ENCODE measurements around the gene CYB561. TPM values are rescaled to one million over a fixed set of nuclear protein-coding genes. Genes with fewer than 3 reads are reported as not detected.

The CYB561 gene
- 13.2 TPM for polyA plus RNA-seq (2013, experiment 1 of 2)
- polyA plus RNA-seq (2013, experiment 2 of 2) = 12.5 TPM

DNA sequence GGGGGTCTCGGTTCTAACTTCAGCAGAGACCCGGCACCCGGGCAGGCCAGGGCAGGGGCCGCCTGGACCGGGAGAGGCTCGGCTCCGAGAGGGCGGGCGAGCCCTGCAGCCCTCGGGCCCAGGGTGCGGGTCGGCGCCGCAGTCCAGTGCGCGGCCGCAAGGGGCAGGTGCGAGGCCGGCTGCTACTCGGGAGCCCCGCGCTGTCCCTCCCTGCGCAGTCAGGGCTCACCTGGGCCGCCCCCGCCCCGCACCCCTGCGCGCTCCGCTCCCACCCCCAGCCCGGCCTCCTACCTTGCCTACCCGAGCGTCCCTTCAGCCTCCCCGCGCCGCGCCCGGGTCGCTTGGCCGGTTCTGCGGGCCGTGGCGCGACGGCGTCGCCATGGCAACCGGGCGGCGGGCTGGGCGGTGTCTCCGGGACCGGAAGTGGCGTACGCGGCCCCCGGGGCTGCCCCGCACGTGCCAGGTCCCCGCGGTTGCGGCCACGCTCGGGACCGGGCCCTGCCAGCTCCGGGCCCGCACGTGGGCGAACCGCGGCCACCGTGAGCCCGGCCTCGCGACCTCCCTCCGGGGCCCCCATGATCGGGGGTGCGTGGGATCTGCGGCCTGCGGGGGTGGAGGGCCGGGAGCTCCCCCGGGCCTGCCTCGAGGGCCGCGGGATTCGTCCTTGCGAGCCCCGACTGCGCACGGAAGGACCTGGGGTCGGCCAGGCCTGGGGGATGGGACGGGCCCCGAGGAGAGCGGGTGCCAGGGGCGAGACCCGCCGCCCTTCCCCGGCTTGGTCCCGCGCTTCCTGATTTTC, at the start of gene CYB561:
CYB561 (minus strand) TSS at position 353 of the 799 bp plus-strand sequence. CDS start 8,759 bp downstream, outside the sequence.
- peak within 1 kb of the TSS; percentile 75; the same call in 1 of the 2 replicates for H3K27ac ChIP-seq (ENCODE audit: low read depth, low read length)
- peaks cover 17% of the 10 kb centered on the region for H3K27me3 ChIP-seq (ENCODE audit: insufficient read depth, low read length)
- no peaks in the 10 kb centered on the region for H3K9me3 ChIP-seq (ENCODE audit: insufficient read depth, low read depth, low read length)
- no peaks in the 10 kb centered on the region for H3K36me3 ChIP-seq (ENCODE audit: insufficient read depth, low read length)
- H3K4me1 ChIP-seq (ENCODE audit: insufficient read depth, low read length) = peaks cover 9% of the 10 kb centered on the region; the same call in 1 of the 2 replicates
- WGBS = 1% methylated on average over 99 of the region's 99 CpGs
- peak within 1 kb of the TSS; percentile 79 for H3K9ac ChIP-seq (ENCODE audit: low read depth, low read length)
- peak within 1 kb of the TSS; percentile 62 for H3K4me3 ChIP-seq (ENCODE audit: low read length)

DNA sequence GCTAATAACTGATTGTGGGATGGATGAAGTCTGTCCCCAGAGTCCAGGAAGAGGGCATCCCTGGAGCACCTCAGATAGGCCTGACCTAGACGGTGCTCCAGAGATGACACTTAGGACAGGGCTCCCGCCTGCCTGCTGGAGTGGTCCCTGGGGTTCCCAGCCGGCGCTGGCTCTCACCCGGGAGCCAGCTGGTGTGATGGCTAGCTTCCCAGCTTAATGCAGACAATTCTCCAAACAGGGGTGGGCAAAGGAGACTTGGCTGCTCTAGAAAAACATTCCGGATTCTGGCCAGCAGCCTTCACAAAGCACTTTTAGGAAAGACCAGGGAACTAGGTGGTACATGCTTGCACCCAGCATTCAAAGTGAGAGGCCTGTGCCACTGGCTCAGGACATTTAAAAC, 49.4 kb upstream of the CYB561 start:
- Histone ChIP-seq H3K9ac (ENCODE audit: low read depth, low read length) (no peak overlapping the region), H3K27ac (ENCODE audit: low read depth, low read length) (no peak overlapping the region), H3K27me3 (ENCODE audit: insufficient read depth, low read length) (no peaks in the 10 kb centered on the region), H3K36me3 (ENCODE audit: insufficient read depth, low read length) (no peaks in the 10 kb centered on the region), H3K9me3 (ENCODE audit: insufficient read depth, low read depth, low read length) (no peaks in the 10 kb centered on the region), H3K4me3 (ENCODE audit: low read length) (no peak overlapping the region), H3K4me1 (ENCODE audit: insufficient read depth, low read length) (no peaks in the 10 kb centered on the region)
- 94% methylated on average over 6 of the region's 6 CpGs for WGBS

DNA sequence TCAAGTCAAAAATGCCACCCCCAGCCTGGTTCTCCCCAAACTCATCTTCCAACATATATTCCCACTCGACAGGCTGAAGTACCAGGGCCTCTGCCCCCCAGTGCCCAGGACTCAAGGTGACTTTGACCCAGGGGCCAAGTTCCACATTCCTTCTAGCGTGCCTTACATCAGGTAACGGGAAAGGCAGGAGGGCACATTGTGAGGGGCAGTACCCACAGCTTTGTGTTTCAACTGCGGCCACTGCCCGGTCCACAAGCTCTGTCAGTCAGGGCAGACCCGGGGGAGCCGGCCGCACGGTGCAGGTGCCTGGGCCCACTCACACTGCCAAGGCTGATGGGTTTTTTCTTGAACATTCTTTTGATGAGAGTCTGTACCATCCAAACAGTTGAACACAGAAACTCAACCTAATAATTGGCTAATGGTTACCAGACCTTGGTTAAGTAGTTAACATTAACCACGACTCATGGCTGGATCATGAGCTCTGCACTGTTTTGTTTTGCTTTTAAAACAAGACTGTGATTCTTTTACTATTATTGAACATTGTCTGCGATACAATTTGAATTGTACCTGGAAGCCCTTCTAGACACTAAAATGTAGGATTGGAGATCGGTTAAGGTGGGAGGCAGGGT, 48.3 kb upstream of the CYB561 start:
- 91% methylated on average over 12 of the region's 12 CpGs for WGBS
- no peaks in the 10 kb centered on the region for H3K36me3 ChIP-seq (ENCODE audit: insufficient read depth, low read length)
- H3K9ac ChIP-seq (ENCODE audit: low read depth, low read length) = no peak overlapping the region
- no peaks in the 10 kb centered on the region for H3K4me1 ChIP-seq (ENCODE audit: insufficient read depth, low read length)
- H3K27me3 ChIP-seq (ENCODE audit: insufficient read depth, low read length) = no peaks in the 10 kb centered on the region
- no peaks in the 10 kb centered on the region for H3K9me3 ChIP-seq (ENCODE audit: insufficient read depth, low read depth, low read length)
- H3K4me3 ChIP-seq (ENCODE audit: low read length) = no peak overlapping the region
- no peak overlapping the region for H3K27ac ChIP-seq (ENCODE audit: low read depth, low read length)

- 94% methylated on average over 9 of the region's 9 CpGs for WGBS
- Histone ChIP-seq H3K36me3 (ENCODE audit: insufficient read depth, low read length) (no peaks in the 10 kb centered on the region), H3K4me1 (ENCODE audit: insufficient read depth, low read length) (no peaks in the 10 kb centered on the region), H3K27ac (ENCODE audit: low read depth, low read length) (no peak overlapping the region), H3K9me3 (ENCODE audit: insufficient read depth, low read depth, low read length) (no peaks in the 10 kb centered on the region), H3K4me3 (ENCODE audit: low read length) (no peak overlapping the region), H3K27me3 (ENCODE audit: insufficient read depth, low read length) (no peaks in the 10 kb centered on the region), H3K9ac (ENCODE audit: low read depth, low read length) (no peak overlapping the region)
Measured at GRCh38 chr17:63493411-63493810, 47.3 kb upstream of the CYB561 start.

DNA sequence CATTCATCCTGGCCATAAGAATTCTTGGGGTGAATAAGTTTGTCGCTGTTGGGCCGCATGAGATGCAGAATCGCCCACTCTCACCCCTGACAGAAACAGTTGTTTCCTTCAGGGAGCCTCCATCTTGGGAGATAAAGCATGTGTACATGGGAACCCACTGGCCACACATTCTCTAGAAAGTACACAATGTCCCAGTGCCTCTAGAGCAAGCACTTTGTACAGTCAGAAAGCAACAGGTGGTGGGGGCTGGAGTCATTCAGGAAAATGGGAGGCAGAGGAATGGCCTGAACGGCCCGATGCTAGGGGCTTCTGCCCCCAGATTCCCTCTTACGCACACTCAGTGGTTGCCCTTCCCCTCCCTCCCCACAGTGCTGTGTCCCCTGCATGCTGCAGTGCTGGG, 46.8 kb upstream of the CYB561 start:
- WGBS = 89% methylated on average over 6 of the region's 6 CpGs
- Histone ChIP-seq H3K9ac (ENCODE audit: low read depth, low read length) (no peak overlapping the region), H3K27ac (ENCODE audit: low read depth, low read length) (no peak overlapping the region), H3K4me3 (ENCODE audit: low read length) (no peak overlapping the region), H3K4me1 (ENCODE audit: insufficient read depth, low read length) (no peaks in the 10 kb centered on the region), H3K9me3 (ENCODE audit: insufficient read depth, low read depth, low read length) (no peaks in the 10 kb centered on the region), H3K27me3 (ENCODE audit: insufficient read depth, low read length) (no peaks in the 10 kb centered on the region), H3K36me3 (ENCODE audit: insufficient read depth, low read length) (no peaks in the 10 kb centered on the region)

DNA sequence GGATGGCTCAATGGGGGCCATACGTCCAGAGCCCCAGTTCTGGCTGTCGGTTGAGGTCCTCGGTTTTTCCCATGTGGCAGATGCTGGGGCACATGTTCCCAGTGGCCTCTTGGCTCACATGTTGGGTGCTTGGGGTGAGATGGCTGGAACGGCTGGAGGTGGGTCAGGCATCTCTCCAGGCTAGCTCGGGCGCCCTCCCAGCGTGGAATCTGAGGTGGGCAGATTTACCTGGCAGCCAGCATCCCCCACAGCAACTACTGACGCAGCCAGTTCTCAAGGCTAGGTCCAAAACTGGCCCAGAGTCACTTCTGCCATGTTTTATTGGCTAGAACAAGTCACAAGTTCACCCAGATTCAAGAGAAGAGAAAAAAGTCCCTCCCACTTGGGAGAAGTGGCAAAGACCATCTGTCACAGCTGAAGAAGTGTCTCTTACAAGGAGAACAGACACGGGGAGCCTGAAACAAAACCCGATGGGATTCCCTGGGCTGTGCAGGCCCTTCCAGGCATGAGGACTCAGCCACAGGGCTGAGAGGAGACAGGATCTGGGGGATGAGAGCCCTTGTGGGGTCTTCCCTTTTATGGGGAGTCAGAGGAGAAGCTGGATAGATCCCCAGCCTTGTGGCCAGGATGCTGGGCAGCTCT, 46.0 kb upstream of the CYB561 start:
- Histone ChIP-seq H3K4me3 (ENCODE audit: low read length) (no peak overlapping the region), H3K36me3 (ENCODE audit: insufficient read depth, low read length) (no peaks in the 10 kb centered on the region), H3K9ac (ENCODE audit: low read depth, low read length) (no peak overlapping the region), H3K4me1 (ENCODE audit: insufficient read depth, low read length) (no peaks in the 10 kb centered on the region), H3K27ac (ENCODE audit: low read depth, low read length) (no peak overlapping the region), H3K9me3 (ENCODE audit: insufficient read depth, low read depth, low read length) (no peaks in the 10 kb centered on the region), H3K27me3 (ENCODE audit: insufficient read depth, low read length) (no peaks in the 10 kb centered on the region)
- 94% methylated on average over 10 of the region's 10 CpGs for WGBS

DNA sequence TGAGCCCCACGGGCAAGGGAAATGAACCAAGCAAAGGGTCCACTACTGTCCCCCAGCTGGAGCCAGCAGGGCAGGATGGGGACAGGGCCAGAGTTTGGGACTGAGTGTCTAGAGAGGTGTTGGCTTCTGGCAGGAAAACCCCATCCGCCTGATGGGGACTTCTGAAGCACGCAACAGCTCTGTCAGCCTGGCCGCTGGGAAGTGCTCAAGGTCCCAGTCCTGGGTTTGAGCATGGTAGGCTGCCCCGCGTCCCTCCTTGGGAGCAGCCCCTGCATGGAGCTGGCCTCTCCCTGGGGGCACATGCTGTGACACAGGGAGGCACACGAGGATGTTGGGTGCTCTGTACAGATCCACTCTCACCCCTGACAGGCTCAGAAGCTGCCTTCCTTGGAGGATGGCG, 45.3 kb upstream of the CYB561 start:
- no peaks in the 10 kb centered on the region for H3K27me3 ChIP-seq (ENCODE audit: insufficient read depth, low read length)
- H3K4me1 ChIP-seq (ENCODE audit: insufficient read depth, low read length) = no peaks in the 10 kb centered on the region
- H3K36me3 ChIP-seq (ENCODE audit: insufficient read depth, low read length) = no peaks in the 10 kb centered on the region
- no peak overlapping the region for H3K9ac ChIP-seq (ENCODE audit: low read depth, low read length)
- H3K27ac ChIP-seq (ENCODE audit: low read depth, low read length) = no peak overlapping the region
- WGBS = 90% methylated on average over 8 of the region's 8 CpGs
- no peak overlapping the region for H3K4me3 ChIP-seq (ENCODE audit: low read length)
- H3K9me3 ChIP-seq (ENCODE audit: insufficient read depth, low read depth, low read length) = no peaks in the 10 kb centered on the region

DNA sequence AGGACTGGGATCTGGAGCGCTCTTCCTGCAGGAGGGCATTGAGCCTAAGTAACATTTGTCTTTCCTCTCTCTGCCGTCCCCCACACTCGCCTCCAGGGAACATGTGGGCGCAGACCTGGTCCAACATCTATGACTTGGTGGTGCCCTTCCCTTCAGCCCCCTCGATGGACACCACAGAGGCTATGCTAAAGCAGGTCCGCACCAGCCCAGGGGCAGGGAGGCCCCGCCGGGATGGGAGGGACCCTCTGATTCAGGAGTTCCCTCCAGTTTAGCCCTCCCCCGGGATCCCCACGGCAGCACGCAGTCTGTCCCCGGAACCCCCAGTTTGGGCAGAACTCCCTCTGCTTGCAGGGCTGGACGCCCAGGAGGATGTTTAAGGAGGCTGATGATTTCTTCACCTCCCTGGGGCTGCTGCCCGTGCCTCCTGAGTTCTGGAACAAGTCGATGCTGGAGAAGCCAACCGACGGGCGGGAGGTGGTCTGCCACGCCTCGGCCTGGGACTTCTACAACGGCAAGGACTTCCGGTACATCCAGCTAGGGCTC, 44.8 kb upstream of the CYB561 start:
- WGBS = 90% methylated on average over 22 of the region's 22 CpGs
- Histone ChIP-seq H3K27me3 (ENCODE audit: insufficient read depth, low read length) (no peaks in the 10 kb centered on the region), H3K9me3 (ENCODE audit: insufficient read depth, low read depth, low read length) (no peaks in the 10 kb centered on the region), H3K4me1 (ENCODE audit: insufficient read depth, low read length) (no peaks in the 10 kb centered on the region), H3K36me3 (ENCODE audit: insufficient read depth, low read length) (no peaks in the 10 kb centered on the region), H3K27ac (ENCODE audit: low read depth, low read length) (no peak overlapping the region), H3K4me3 (ENCODE audit: low read length) (no peak overlapping the region), H3K9ac (ENCODE audit: low read depth, low read length) (no peak overlapping the region)

- 80% methylated on average over 10 of the region's 10 CpGs for WGBS
- H3K27me3 ChIP-seq (ENCODE audit: insufficient read depth, low read length) = no peaks in the 10 kb centered on the region
- no peaks in the 10 kb centered on the region for H3K36me3 ChIP-seq (ENCODE audit: insufficient read depth, low read length)
Measured at GRCh38 chr17:63490329-63490728, 44.2 kb upstream of the CYB561 start.

DNA sequence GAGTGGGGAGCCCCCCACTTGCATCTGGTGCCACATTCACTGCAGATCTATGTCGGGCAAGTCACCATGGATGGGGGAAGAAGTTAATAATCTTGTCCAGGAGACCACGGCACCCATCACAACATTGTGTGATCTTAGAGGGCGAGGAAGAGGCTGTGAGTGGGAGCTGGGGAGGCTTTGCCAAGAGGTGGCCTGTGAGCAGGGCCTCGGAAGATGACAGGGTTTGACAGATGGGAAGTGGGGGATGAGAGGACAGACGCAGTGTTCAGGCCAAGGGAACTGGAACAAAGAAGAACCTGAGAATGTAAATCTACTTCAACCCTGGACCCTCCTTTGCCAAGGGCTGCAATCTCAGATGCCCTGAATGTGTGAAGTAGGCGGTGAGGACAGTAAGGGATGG, 43.2 kb upstream of the CYB561 start:
- WGBS = 88% methylated on average over 6 of the region's 6 CpGs
- Histone ChIP-seq H3K27me3 (ENCODE audit: insufficient read depth, low read length) (no peaks in the 10 kb centered on the region), H3K9ac (ENCODE audit: low read depth, low read length) (no peak overlapping the region), H3K4me3 (ENCODE audit: low read length) (no peak overlapping the region), H3K36me3 (ENCODE audit: insufficient read depth, low read length) (no peaks in the 10 kb centered on the region), H3K27ac (ENCODE audit: low read depth, low read length) (no peak overlapping the region), H3K9me3 (ENCODE audit: insufficient read depth, low read depth, low read length) (no peaks in the 10 kb centered on the region), H3K4me1 (ENCODE audit: insufficient read depth, low read length) (no peaks in the 10 kb centered on the region)

More at GRCh38 chr17:63490329-63490728, 44.2 kb upstream of the CYB561 start:
- Histone ChIP-seq H3K27ac (ENCODE audit: low read depth, low read length) (no peak overlapping the region), H3K4me1 (ENCODE audit: insufficient read depth, low read length) (no peaks in the 10 kb centered on the region), H3K9me3 (ENCODE audit: insufficient read depth, low read depth, low read length) (no peaks in the 10 kb centered on the region), H3K9ac (ENCODE audit: low read depth, low read length) (no peak overlapping the region), H3K4me3 (ENCODE audit: low read length) (no peak overlapping the region)

DNA sequence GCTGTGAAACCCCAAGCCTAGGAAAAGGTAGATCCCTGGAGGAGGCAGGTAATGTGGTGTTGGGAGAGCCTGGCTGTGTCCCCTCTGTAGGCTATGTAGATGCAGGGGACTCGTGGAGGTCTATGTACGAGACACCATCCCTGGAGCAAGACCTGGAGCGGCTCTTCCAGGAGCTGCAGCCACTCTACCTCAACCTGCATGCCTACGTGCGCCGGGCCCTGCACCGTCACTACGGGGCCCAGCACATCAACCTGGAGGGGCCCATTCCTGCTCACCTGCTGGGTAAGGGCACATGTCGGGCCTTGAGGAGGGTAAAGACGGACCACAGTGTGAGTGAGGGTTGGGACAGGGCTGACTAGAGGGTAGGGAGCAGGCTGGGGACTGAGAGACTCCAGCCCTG, 42.7 kb upstream of the CYB561 start:
- Histone ChIP-seq H3K27ac (ENCODE audit: low read depth, low read length) (no peak overlapping the region), H3K4me1 (ENCODE audit: insufficient read depth, low read length) (no peaks in the 10 kb centered on the region), H3K4me3 (ENCODE audit: low read length) (no peak overlapping the region), H3K9me3 (ENCODE audit: insufficient read depth, low read depth, low read length) (no peaks in the 10 kb centered on the region), H3K36me3 (ENCODE audit: insufficient read depth, low read length) (no peaks in the 10 kb centered on the region), H3K9ac (ENCODE audit: low read depth, low read length) (no peak overlapping the region), H3K27me3 (ENCODE audit: insufficient read depth, low read length) (no peaks in the 10 kb centered on the region)
- 89% methylated on average over 10 of the region's 10 CpGs for WGBS
